ENCODE measurements around the gene TEX11. TPM values are rescaled to one million over a fixed set of nuclear protein-coding genes. Genes with fewer than 3 reads are reported as not detected.

TEX11 gene
- total and polyA plus RNA-seq, 10 of the 15 experiments (the other 5 are each of a cell fraction or from before 2014, with no cell fraction given), result not detected

GRCh38 chrX:70635227-70635626, 273.3 kb downstream of the TEX11 start:
- no TSS peak for BruUV-seq (replicated peaks)
- TF ChIP-seq RBBP5 (conservative IDR thresholded peaks at IDR 0.05) (no peak), CBX3 (IDR thresholded peaks at IDR 0.05; ENCODE audit: borderline replicate concordance, low read depth) (no peak), STAT1 (conservative IDR thresholded peaks at IDR 0.05) (no peak), ZBTB40 (IDR thresholded peaks at IDR 0.05; ENCODE audit: borderline replicate concordance) (no peak), REST (IDR thresholded peaks at IDR 0.05; ENCODE audit: low read depth, low read length) (no peak), HDAC2 (IDR thresholded peaks at IDR 0.05) (no peak), WRNIP1 (IDR thresholded peaks at IDR 0.05; ENCODE audit: borderline replicate concordance, low read depth, low read length) (no peak), TAF1 (IDR thresholded peaks at IDR 0.05; ENCODE audit: borderline replicate concordance, low read depth, low read length) (no peak), SMC3 (IDR thresholded peaks at IDR 0.05; ENCODE audit: borderline replicate concordance, low read length) (no peak), CHD2 (IDR thresholded peaks at IDR 0.05; ENCODE audit: borderline replicate concordance, low read depth, low read length) (no peak)
- no peaks in the 10 kb centered on the region for H3K9me3 ChIP-seq (replicated peaks; ENCODE audit: control insufficient read depth, insufficient read depth, low read length)
- H3K79me2 ChIP-seq (ENCODE audit: control insufficient read depth, insufficient read depth, low read length), result no peaks in the 10 kb centered on the region
- no peak for DNase-seq (ENCODE audit: low read depth, low spot score)
- H3K4me1 ChIP-seq (ENCODE audit: control insufficient read depth, insufficient read depth, low read length), result no peaks in the 10 kb centered on the region
- H4K20me1 ChIP-seq (ENCODE audit: control insufficient read depth, insufficient read depth), result no peaks in the 10 kb centered on the region
- ChIA-PET POLR2A (no interaction called here), SMC1A (ENCODE audit: uncharacterized antibody, unreplicated experiment) (no interaction called here), RAD21 (ENCODE audit: unreplicated experiment) (no interaction called here), CTCF (interaction anchor here (0.7 kb wide), 1 partner anchor 1754 kb away, joined by 3 read pairs; no protein-coding TSS in a partner anchor)
- 18% methylated on average over 4 of the region's 4 CpGs for WGBS (ENCODE audit: insufficient coverage, insufficient replicate concordance, low lambda C conversion rate, missing lambda C conversion rate)
- no peak overlapping the region for H3K4me2 ChIP-seq (ENCODE audit: control insufficient read depth, insufficient read depth)
- no peak overlapping the region for H3K27ac ChIP-seq (ENCODE audit: control insufficient read depth, insufficient read depth)
- no peak overlapping the region for H2AFZ ChIP-seq (ENCODE audit: control insufficient read depth, low read depth, low read length)
- intact Hi-C loops (cut with micrococcal nuclease; ENCODE audit: unreplicated experiment) (no loop called here), in situ Hi-C loops (cut with MboI) (no loop called here)
- ATAC-seq, result no peak
- FAIRE-seq, result no peak
- H3K36me3 ChIP-seq (ENCODE audit: control insufficient read depth in 2 of 2, insufficient read depth in 2 of 2, low read length in 1 of 2), result no peaks in the 10 kb centered on the region
- no peak overlapping the region for H3K4me3 ChIP-seq
- H3K9ac ChIP-seq (ENCODE audit: control insufficient read depth, insufficient read depth, low read length), result no peak overlapping the region
- no peaks in the 10 kb centered on the region for H3K27me3 ChIP-seq (replicated peaks in 1 of 2; ENCODE audit: control insufficient read depth in 2 of 2, insufficient read depth in 2 of 2, low read length in 1 of 2)

All from GM12878 (cell line).